Mucosa of descending colon (tissue), 3 donors: ENCODE measurements around the gene LAD1. TPM values are rescaled to one million over a fixed set of nuclear protein-coding genes. Genes with fewer than 3 reads are reported as not detected.

Experiments
- ATAC-seq: fragments of 200-7000 bp; cut with Tn5 transposase; one replicate; pipeline ENCODE4 v1.9.1; 2020; ENCODE audit warnings: mild to moderate bottlenecking, moderate library complexity
- DNase-seq, 3 donors: peaks; one replicate each; pipeline ENCODE4 v3.0.0-alpha.2; 2020
- H3K36me3 ChIP-seq: fragments of 200-600 bp; one replicate; pipeline ENCODE4 v1.8.0; 2021; ENCODE audit warnings: low read depth, mild to moderate bottlenecking
- H3K4me1 ChIP-seq: fragments of 200-600 bp; one replicate; pipeline ENCODE4 v1.8.0; 2021; ENCODE audit warnings: low read depth, mild to moderate bottlenecking
- H3K4me3 ChIP-seq: fragments of 200-600 bp; one replicate; pipeline ENCODE4 v1.8.0; 2021; ENCODE audit warnings: mild to moderate bottlenecking
- H3K9me3 ChIP-seq: fragments of 200-600 bp; one replicate; pipeline ENCODE4 v1.8.0; 2021; ENCODE audit warnings: mild to moderate bottlenecking
- CTCF ChIP-seq: fragments of 200-600 bp; IDR thresholded peaks from one replicate; pipeline ENCODE4 v1.8.0; 2022; ENCODE audit warnings: antibody characterized with exemption, mild to moderate bottlenecking
- intact Hi-C, 2 donors: fragments of 100-400 bp; cut with DNase I in 1 of 2; cut with micrococcal nuclease in 1 of 2; formaldehyde crosslinking; loops; one replicate each; pipeline versions ENCODE4 v1.11.0 to v1.11.1; 2022; cut with DNase I, micrococcal nuclease
- total RNA-seq, 3 donors: library from RNA; stranded (reverse); fragmentation: NEBNext Ultra II Directional in 2 of 3; extraction: Animal tissue kit (Norgen Biotek cat#: 25700) in 2 of 3; gene quantifications; one replicate each; pipeline versions ENCODE4 v1.2.1 to v1.2.4, GENCODE V29; 2021 to 2023
- donor health status: DM: no; HTN: no; CAD: no; lungs with moderate emphysema.
- donor health status: DM: no; HTN: no; CAD: no.
- donor health status: DM: no; HTN: yes; CAD: no.

LAD1 gene
- total RNA-seq, 3 donors from 2014 or later: 86.0 to 202 (median 130) TPM

GRCh38 chr1:201345081-201345355 lies 54.1 kb downstream of the LAD1 start:
- no peak for TF ChIP-seq CTCF
- H3K9me3 ChIP-seq: no peaks in the 10 kb centered on the region
- no peak overlapping the region for H3K4me3 ChIP-seq
- H3K36me3 ChIP-seq: no peaks in the 10 kb centered on the region
- intact Hi-C loops: loop anchor here in 1 of 2 donors (5.0 kb wide), 1 partner anchor 93 kb away; no protein-coding TSS in a partner anchor
- H3K4me1 ChIP-seq: no peaks in the 10 kb centered on the region
- ATAC-seq (no peak), DNase-seq (no peak)

- no peaks in the 10 kb centered on the region for H3K4me1 ChIP-seq
- no peak for ATAC-seq
- no peaks in the 10 kb centered on the region for H3K9me3 ChIP-seq
- no peak for DNase-seq
- H3K36me3 ChIP-seq: no peaks in the 10 kb centered on the region
- no peak overlapping the region for H3K4me3 ChIP-seq
- no peak for TF ChIP-seq CTCF
- intact Hi-C loops: loop anchor here in 1 of 2 donors (5.0 kb wide), 1 partner anchor 92 kb away; no protein-coding TSS in a partner anchor
Observed at GRCh38 chr1:201344206-201345080, 54.7 kb downstream of the LAD1 start.

DNA sequence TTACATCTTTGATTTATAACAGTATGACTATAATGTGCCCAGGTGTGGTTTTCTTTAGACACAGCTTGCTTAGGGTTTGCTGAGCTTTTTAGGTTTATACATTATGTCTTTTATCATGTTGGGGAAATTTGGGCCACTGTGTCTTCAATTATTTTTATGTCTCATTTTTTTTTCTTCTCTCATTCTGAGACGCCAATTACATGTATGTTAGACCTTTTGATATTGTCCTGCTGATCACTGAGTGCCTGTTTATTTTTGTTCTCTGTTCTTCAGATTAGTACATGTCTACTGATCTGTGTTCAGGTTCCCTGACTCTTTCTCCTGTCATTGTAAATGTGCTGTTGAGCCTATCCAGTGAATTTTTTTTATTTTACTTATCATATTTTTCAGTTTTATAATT lies 57.7 kb downstream of the LAD1 start:
- no peak for TF ChIP-seq CTCF
- H3K4me3 ChIP-seq: no peak overlapping the region

DNA sequence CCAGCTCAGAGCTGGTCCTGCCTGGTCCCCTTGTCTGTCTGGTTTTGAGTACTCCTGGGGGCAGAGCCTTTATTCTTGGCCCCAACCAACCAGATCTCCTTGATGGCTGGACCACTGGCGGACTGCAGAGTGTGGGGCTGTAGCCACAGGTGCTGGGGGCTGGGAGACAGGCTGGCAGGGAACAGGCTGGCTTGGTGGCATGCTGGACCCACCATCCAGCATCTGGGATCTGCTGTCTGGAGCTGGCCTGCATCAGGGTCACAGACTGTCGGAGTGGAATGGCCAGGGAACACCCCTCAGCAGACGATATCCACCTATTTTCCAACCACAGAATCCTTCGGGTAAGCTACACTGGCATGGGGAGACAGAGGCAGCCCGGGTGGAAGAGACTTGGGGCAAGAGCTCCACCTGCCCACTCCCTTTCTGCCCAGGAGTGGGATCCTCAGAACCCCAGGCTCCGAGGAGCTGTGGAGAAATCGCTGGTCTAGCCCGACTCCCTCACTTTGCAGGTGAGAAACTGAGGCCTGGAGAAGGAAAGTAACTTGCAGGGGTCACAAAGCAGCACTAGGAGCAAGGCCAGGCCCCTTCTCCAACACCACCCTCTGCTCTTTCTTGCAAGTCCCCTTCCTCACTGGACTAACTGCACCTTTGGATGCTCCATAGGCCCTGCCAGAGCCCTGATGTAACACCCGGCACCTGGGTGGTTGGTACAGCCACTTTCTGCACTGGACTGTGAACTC lies 62.2 kb downstream of the LAD1 start:
- intact Hi-C loops: no loop called here
- H3K36me3 ChIP-seq: no peaks in the 10 kb centered on the region
- H3K4me1 ChIP-seq: no peaks in the 10 kb centered on the region
- H3K4me3 ChIP-seq: no peak overlapping the region
- no peaks in the 10 kb centered on the region for H3K9me3 ChIP-seq
- DNase-seq (no peak), ATAC-seq (no peak)
- no peak for TF ChIP-seq CTCF

More for the DNA sequence above, 57.7 kb downstream of the LAD1 start:
- no peaks in the 10 kb centered on the region for H3K9me3 ChIP-seq
- DNase-seq (no peak), ATAC-seq (no peak)
- intact Hi-C loops: no loop called here
- no peaks in the 10 kb centered on the region for H3K36me3 ChIP-seq
- H3K4me1 ChIP-seq: no peaks in the 10 kb centered on the region

- no peak overlapping the region for H3K4me3 ChIP-seq
- no peak for DNase-seq
- H3K9me3 ChIP-seq: no peaks in the 10 kb centered on the region
- TF ChIP-seq CTCF: no peak
- no peak for ATAC-seq
- no peaks in the 10 kb centered on the region for H3K36me3 ChIP-seq
- H3K4me1 ChIP-seq: no peaks in the 10 kb centered on the region
- intact Hi-C loops: no loop called here
Observed at GRCh38 chr1:201335901-201336300, 63.2 kb downstream of the LAD1 start.
